HepG2 (cell line): ENCODE results near the gene DNAJB2. TPM values are rescaled to one million over a fixed set of nuclear protein-coding genes. Genes with fewer than 3 reads are reported as not detected.

ENCODE experiments used
- ATF1 ChIP-seq: IDR thresholded peaks from 2 replicates; pipeline ENCODE4 v1.6.1; 2016; ENCODE audit warnings: mild to moderate bottlenecking, control low read depth
- ATF6 ChIP-seq: sonication (generic); formaldehyde crosslinking; conservative IDR thresholded peaks from 2 replicates; pipeline ENCODE4 v1.4.0; 2020; ENCODE audit warnings: missing genetic modification reagents
- CAMTA2 ChIP-seq: sonication (generic); formaldehyde crosslinking; IDR thresholded peaks from 2 replicates; pipeline ENCODE4 v1.4.0; 2020; ENCODE audit warnings: mild to moderate bottlenecking, missing genetic modification reagents, borderline replicate concordance
- CBX1 ChIP-seq: IDR thresholded peaks from one replicate; pipeline ENCODE4 v1.6.1; 2016; ENCODE audit warnings: antibody characterized with exemption, low read depth
- FUBP1 ChIP-seq: sonication (generic); formaldehyde crosslinking; IDR thresholded peaks from 2 replicates; pipeline ENCODE4 v1.5.1; 2020; ENCODE audit warnings: missing genetic modification reagents, mild to moderate bottlenecking, borderline replicate concordance
- KDM2A ChIP-seq: sonication (generic); formaldehyde crosslinking; IDR thresholded peaks from 2 replicates; pipeline ENCODE4 v1.4.0; 2020; ENCODE audit warnings: low read depth, missing genetic modification reagents, borderline replicate concordance
- NFKBIZ ChIP-seq: IDR thresholded peaks from 2 replicates; pipeline ENCODE4 v1.6.1; 2018; ENCODE audit warnings: missing genetic modification reagents, missing compliant biosample characterization
- POLR2A ChIP-seq, 2 experiments: IDR thresholded peaks; 2 replicates each; pipeline ENCODE4 v1.6.1; 2011; ENCODE audit warnings: low read depth in 2 of 2, low read length in 2 of 2, mild to moderate bottlenecking in 1 of 2, moderate library complexity in 1 of 2; ENCODE audit not compliant: insufficient read depth in 1 of 2
- PPARG ChIP-seq: conservative IDR thresholded peaks from 2 replicates; pipeline ENCODE4 v1.6.1; 2016; ENCODE audit warnings: missing biosample characterization, missing genetic modification reagents
- SRF ChIP-seq: IDR thresholded peaks from 2 replicates; pipeline ENCODE4 v1.6.1; 2011; ENCODE audit warnings: mild to moderate bottlenecking, low read depth, low read length, moderate library complexity
- TIGD3 ChIP-seq: sonication (generic); formaldehyde crosslinking; IDR thresholded peaks from 2 replicates; pipeline ENCODE4 v1.5.1; 2020; ENCODE audit warnings: mild to moderate bottlenecking, missing genetic modification reagents, borderline replicate concordance
- TOPORS ChIP-seq: sonication (generic); formaldehyde crosslinking; IDR thresholded peaks from 2 replicates; pipeline ENCODE4 v1.8.0; 2023; ENCODE audit warnings: mild to moderate bottlenecking, missing genetic modification reagents
- ZFP36 ChIP-seq: fragments of 150-350 bp; IDR thresholded peaks from 2 replicates; pipeline ENCODE4 v1.6.1; 2018; ENCODE audit warnings: borderline replicate concordance, low read length, low read depth; ENCODE audit not compliant: partially characterized antibody
- ZIK1 ChIP-seq: sonication (generic); formaldehyde crosslinking; IDR thresholded peaks from 2 replicates; pipeline ENCODE4 v1.5.0; 2020; ENCODE audit warnings: mild to moderate bottlenecking, low read depth, missing genetic modification reagents, borderline replicate concordance
- ZNF121 ChIP-seq: sonication (generic); formaldehyde crosslinking; IDR thresholded peaks from 2 replicates; pipeline ENCODE4 v1.5.0; 2020; ENCODE audit warnings: mild to moderate bottlenecking, missing genetic modification reagents
- ZNF263 ChIP-seq: sonication (generic); formaldehyde crosslinking; IDR thresholded peaks from 2 replicates; pipeline ENCODE4 v1.4.0; 2020; ENCODE audit warnings: missing genetic modification reagents
- ZNF281 ChIP-seq: sonication (generic); formaldehyde crosslinking; IDR thresholded peaks from 2 replicates; pipeline ENCODE4 v1.4.0; 2020; ENCODE audit warnings: missing genetic modification reagents, borderline replicate concordance
- ZNF562 ChIP-seq: sonication (generic); formaldehyde crosslinking; IDR thresholded peaks from 2 replicates; pipeline ENCODE4 v1.8.0; 2022; ENCODE audit warnings: missing genetic modification reagents, borderline replicate concordance
- ZNF567 ChIP-seq: sonication (generic); formaldehyde crosslinking; IDR thresholded peaks from 2 replicates; pipeline ENCODE4 v1.8.1; 2023; ENCODE audit warnings: mild to moderate bottlenecking, missing genetic modification reagents, borderline replicate concordance
- ZNF598 ChIP-seq: sonication (generic); formaldehyde crosslinking; IDR thresholded peaks from 2 replicates; pipeline ENCODE4 v1.5.1; 2020; ENCODE audit warnings: mild to moderate bottlenecking, missing genetic modification reagents, borderline replicate concordance
- ZNF619 ChIP-seq: sonication (generic); formaldehyde crosslinking; IDR thresholded peaks from 2 replicates; pipeline ENCODE4 v1.4.0; 2020; ENCODE audit warnings: mild to moderate bottlenecking, missing genetic modification reagents
- polyA plus RNA-seq, 8 experiments: library from polyadenylated mRNA; depleted of rRNA in 3 of 8; stranded (reverse) in 7 of 8; unstranded in 1 of 8; fragments of >200 nt; fragmentation: Illumina TruSeq in 4 of 8; extraction: Trizol in 4 of 8; gene quantifications; 2 replicates each; pipeline versions ENCODE4 v1.2.1 to v1.2.3, GENCODE V29; 2011 to 2016; ENCODE audit warnings: low read depth in 4 of 8, missing spikeins in 1 of 8, mixed read lengths in 1 of 8; ENCODE audit not compliant: insufficient read depth in 1 of 8
- total RNA-seq, 5 experiments: library from RNA; depleted of rRNA; stranded (reverse); fragments of >200 nt; fragmentation: Illumina TruSeq; extraction: Trizol; gene quantifications; 2 replicates each; pipeline ENCODE4 v1.2.3, GENCODE V29; 2016; ENCODE audit warnings: low read depth in 1 of 5

DNAJB2 gene
- total and polyA plus RNA-seq, 2 of the 13 experiments (the other 11 are each of a cell fraction or from before 2014, with no cell fraction given) = 21.3 to 31.1 TPM

GRCh38 chr2:219245148-219245898 is 33.8 kb upstream of the DNAJB2 start, which contains the start of the genes GLB1L and STK16 (continued):
- no peak for TF ChIP-seq ZNF562 (CRISPR knock-in tag)
- TF ChIP-seq ZFP36 = no peak
- TF ChIP-seq ATF6 = 0 out of 2 replicates have a peak, but pooled peaks have one; percentile 61
- peak; percentile 26; the same call in 1 of the 2 replicates for TF ChIP-seq CAMTA2
- TF ChIP-seq ZNF598 = peak; percentile 94
- peak; percentile 93 for TF ChIP-seq ZNF567 (CRISPR knock-in tag)
- TF ChIP-seq NFKBIZ (CRISPR knock-in tag) = peak; percentile 91
- TF ChIP-seq ZNF121 = peak; percentile 91
- TF ChIP-seq ZNF281 = peak; percentile 65; the same call in 1 of the 2 replicates
- TF ChIP-seq CBX1 = peak; percentile 36
- TF ChIP-seq ZNF263 = peak; percentile 75
- TF ChIP-seq PPARG (CRISPR knock-in tag) = peak; percentile 77
- TF ChIP-seq SRF = peak; percentile 64
- 0 out of 2 replicates have a peak, but pooled peaks have one; percentile 34 for TF ChIP-seq ZIK1
- TF ChIP-seq FUBP1 (CRISPR knock-in tag) = 0 out of 2 replicates have a peak, but pooled peaks have one; percentile 32
- TF ChIP-seq TIGD3 (CRISPR knock-in tag) = no peak; the same call in 1 of the 2 replicates
- peak; percentile 95 for TF ChIP-seq ZNF619
- TF ChIP-seq ATF1 (CRISPR knock-in tag) = peak; percentile 99
- TF ChIP-seq KDM2A (CRISPR knock-in tag) = peak; percentile 98
- no peak for TF ChIP-seq TOPORS (CRISPR knock-in tag)
- peak in 1 of 2 experiments; percentile 91; a peak in 2 of 4 replicates for TF ChIP-seq POLR2A (IDR thresholded peaks at IDR 0.05; ENCODE audit: insufficient read depth in 1 of 2, low read depth in 2 of 2, low read length in 2 of 2)
